ENCODE measurements around the gene HSPA1L. TPM values are rescaled to one million over a fixed set of nuclear protein-coding genes. Genes with fewer than 3 reads are reported as not detected.

HSPA1L gene
- total and polyA plus RNA-seq, 10 of the 15 experiments (the other 5 are each of a cell fraction or from before 2014, with no cell fraction given), result 0.69 to 2.5 (median 1.5) TPM

GRCh38 chr6:31822036-31822821 is 7.1 kb upstream of the HSPA1L start (continued):
- TF ChIP-seq ZNF24 (IDR thresholded peaks at IDR 0.05) (no peak), ZNF592 (IDR thresholded peaks at IDR 0.05) (no peak), HCFC1 (IDR thresholded peaks at IDR 0.05; ENCODE audit: low read length) (peak; percentile 39; the same call in 1 of the 2 replicates), NR2C2 (IDR thresholded peaks at IDR 0.05; ENCODE audit: borderline replicate concordance, control insufficient read depth, insufficient read length, low read depth) (no peak), RBBP5 (conservative IDR thresholded peaks at IDR 0.05) (no peak)

Measured in GM12878 (cell line).